H9 (cell line): Measurements from ENCODE around the gene MBLAC1. TPM values are rescaled to one million over a fixed set of nuclear protein-coding genes. Genes with fewer than 3 reads are reported as not detected.
A peak's percentile ranks its signal among the peaks of the same experiment; 100 is the strongest.

Experiments
- DNase-seq: peaks from one replicate; pipeline ENCODE4 v3.0.0-alpha.2; 2017
- H2AFZ ChIP-seq: one replicate; pipeline ENCODE4 v1.6.1; 2013; ENCODE audit warnings: mild to moderate bottlenecking, low read length, control low read depth, moderate library complexity
- H2AK5ac ChIP-seq: 2 replicates; pipeline ENCODE4 v1.6.1; 2013; ENCODE audit warnings: low read length, control low read depth, mixed read lengths; ENCODE audit not compliant: insufficient read length
- H2BK120ac ChIP-seq: one replicate; pipeline ENCODE4 v1.6.1; 2013; ENCODE audit warnings: low read depth, mild to moderate bottlenecking, low read length, control low read depth, inconsistent platforms; ENCODE audit not compliant: poor library complexity, severe bottlenecking
- H2BK12ac ChIP-seq: 2 replicates; pipeline ENCODE4 v1.6.1; 2013; ENCODE audit warnings: low read length, control low read depth, mixed read lengths, low read depth; ENCODE audit not compliant: insufficient read length
- H2BK15ac ChIP-seq: 2 replicates; pipeline ENCODE4 v1.6.1; 2013; ENCODE audit warnings: low read depth, low read length, control low read depth
- H2BK20ac ChIP-seq: one replicate; pipeline ENCODE4 v1.6.1; 2013; ENCODE audit warnings: low read depth, mild to moderate bottlenecking, low read length, control low read depth, inconsistent platforms; ENCODE audit not compliant: poor library complexity, severe bottlenecking
- H2BK5ac ChIP-seq: 2 replicates; pipeline ENCODE4 v1.6.1; 2013; ENCODE audit warnings: low read length, control low read depth, mixed read lengths; ENCODE audit not compliant: insufficient read length
- H3K14ac ChIP-seq: 2 replicates; pipeline ENCODE4 v1.6.1; 2013; ENCODE audit warnings: low read length, control low read depth; ENCODE audit not compliant: insufficient read depth
- H3K18ac ChIP-seq: 2 replicates; pipeline ENCODE4 v1.6.1; 2013; ENCODE audit warnings: low read depth, mild to moderate bottlenecking, mixed read lengths, low read length, control low read depth; ENCODE audit not compliant: insufficient read length
- H3K23ac ChIP-seq: 2 replicates; pipeline ENCODE4 v1.6.1; 2013; ENCODE audit warnings: low read length, control low read depth, mixed read lengths, low read depth; ENCODE audit not compliant: insufficient read length
- H3K23me2 ChIP-seq: 2 replicates; pipeline ENCODE4 v1.6.1; 2013; ENCODE audit warnings: low read depth, mild to moderate bottlenecking, mixed read lengths, low read length, control low read depth; ENCODE audit not compliant: insufficient read length, poor library complexity, severe bottlenecking
- H3K27ac ChIP-seq: 2 replicates; pipeline ENCODE4 v1.5.1; 2013; ENCODE audit warnings: low read length, control low read depth, mixed read lengths, low read depth; ENCODE audit not compliant: insufficient read length
- H3K27me3 ChIP-seq: 2 replicates; pipeline ENCODE4 v1.6.1; 2013; ENCODE audit warnings: low read length, control low read depth, inconsistent platforms; ENCODE audit not compliant: insufficient read depth
- H3K4ac ChIP-seq: 2 replicates; pipeline ENCODE4 v1.6.1; 2013; ENCODE audit warnings: low read depth, mild to moderate bottlenecking, control low read depth, inconsistent platforms, low read length, moderate library complexity
- H3K4me1 ChIP-seq: 2 replicates; pipeline ENCODE4 v1.6.1; 2013; ENCODE audit warnings: low read length, control low read depth, inconsistent platforms; ENCODE audit not compliant: insufficient read depth
- H3K4me2 ChIP-seq: 2 replicates; pipeline ENCODE4 v1.6.1; 2013; ENCODE audit warnings: low read length, control low read depth, mixed read lengths; ENCODE audit not compliant: insufficient read length, insufficient read depth
- H3K56ac ChIP-seq: 2 replicates; pipeline ENCODE4 v1.6.1; 2013; ENCODE audit warnings: low read depth, mild to moderate bottlenecking, mixed read lengths, low read length, control low read depth; ENCODE audit not compliant: insufficient read length
- H3K79me1 ChIP-seq: 2 replicates; pipeline ENCODE4 v1.6.1; 2013; ENCODE audit warnings: low read depth, mild to moderate bottlenecking, moderate library complexity, low read length, control low read depth, inconsistent platforms; ENCODE audit not compliant: insufficient read depth, poor library complexity, severe bottlenecking
- H3K79me2 ChIP-seq: 2 replicates; pipeline ENCODE4 v1.6.1; 2013; ENCODE audit warnings: low read length, control low read depth, inconsistent platforms; ENCODE audit not compliant: insufficient read depth
- H3K9ac ChIP-seq: 2 replicates; pipeline ENCODE4 v1.6.1; 2013; ENCODE audit warnings: low read length, control low read depth, mixed read lengths; ENCODE audit not compliant: insufficient read length; ENCODE audit errors: extremely low read depth
- H3K9me3 ChIP-seq: one replicate; pipeline ENCODE4 v1.6.1; 2013; ENCODE audit warnings: low read depth, low read length, inconsistent platforms; ENCODE audit not compliant: control insufficient read depth
- H3T11ph ChIP-seq: one replicate; pipeline ENCODE4 v1.6.1; 2013; ENCODE audit warnings: mild to moderate bottlenecking, low read length, control low read depth, inconsistent platforms
- H4K20me1 ChIP-seq: one replicate; pipeline ENCODE4 v1.6.1; 2013; ENCODE audit not compliant: control insufficient read depth, insufficient read length, insufficient read depth
- H4K5ac ChIP-seq: 2 replicates; pipeline ENCODE4 v1.6.1; 2013; ENCODE audit warnings: low read depth, mild to moderate bottlenecking, mixed read lengths, low read length, control low read depth; ENCODE audit not compliant: insufficient read length
- H4K8ac ChIP-seq: replicated peaks from 2 replicates; pipeline ENCODE4 v1.6.1; 2013; ENCODE audit warnings: low read length, control low read depth, mixed read lengths, low read depth; ENCODE audit not compliant: insufficient read length
- H4K91ac ChIP-seq: 2 replicates; pipeline ENCODE4 v1.6.1; 2013; ENCODE audit warnings: low read depth, mild to moderate bottlenecking, moderate library complexity, mixed read lengths, low read length, control low read depth; ENCODE audit not compliant: insufficient read length
- H3K27ac Mint-ChIP-seq, 3 experiments: 2 replicates in 2 of 3; 3 replicates in 1 of 3; pipeline ENCODE4 v1.8.0; 2020 to 2021; ENCODE audit warnings: mixed read lengths in 3 of 3, mild to moderate bottlenecking in 1 of 3, moderate library complexity in 1 of 3
- H3K27me3 Mint-ChIP-seq: 2 replicates; pipeline ENCODE4 v1.8.0; 2021; ENCODE audit warnings: low read depth, mild to moderate bottlenecking, moderate library complexity, mixed read lengths
- H3K36me3 Mint-ChIP-seq, 3 experiments: 2 replicates in 2 of 3; 3 replicates in 1 of 3; pipeline ENCODE4 v1.8.0; 2020 to 2021; ENCODE audit warnings: low read depth in 3 of 3, mixed read lengths in 3 of 3; ENCODE audit not compliant: insufficient read depth in 1 of 3
- H3K4me1 Mint-ChIP-seq, 2 experiments: 2 replicates each; pipeline ENCODE4 v1.8.0; 2020; ENCODE audit warnings: mixed read lengths in 2 of 2
- H3K4me3 Mint-ChIP-seq, 2 experiments: 2 replicates in 1 of 2; 3 replicates in 1 of 2; pipeline ENCODE4 v1.8.0; 2020 to 2021; ENCODE audit warnings: mild to moderate bottlenecking in 2 of 2, mixed read lengths in 2 of 2, moderate library complexity in 1 of 2
- H3K9me3 Mint-ChIP-seq, 2 experiments: 2 replicates in 1 of 2; 3 replicates in 1 of 2; pipeline ENCODE4 v1.8.0; 2020; ENCODE audit warnings: mild to moderate bottlenecking in 2 of 2, mixed read lengths in 2 of 2, moderate library complexity in 1 of 2
- CTCF ChIP-seq: fragments of 200-600 bp; sonication (generic); conservative IDR thresholded peaks from 3 replicates; pipeline ENCODE4 v1.8.0; 2021; ENCODE audit warnings: antibody characterized with exemption, mild to moderate bottlenecking
- WGBS: extraction: QIAGEN DNeasy Blood & Tissue Kit; methylation state at CpG from one replicate; pipeline ENCODE4 v1.1.7; 2013; ENCODE audit warnings: missing lambda C conversion rate, low lambda C conversion rate, mixed read lengths; ENCODE audit not compliant: insufficient read length; ENCODE audit errors: extremely low coverage; 5-methylcytosine and 5-hydroxymethylcytosine counted together
- total RNA-seq: library from RNA; stranded (reverse); gene quantifications from 2 replicates; pipeline ENCODE4 v1.2.1, GENCODE V29; 2021

Gene MBLAC1
- total RNA-seq, 1 experiment from 2014 or later, result 1.9 TPM

- Histone ChIP-seq H2BK5ac (no peak overlapping the region), H3K23ac (no peak overlapping the region), H3K56ac (no peak overlapping the region), H4K91ac (peak overlapping the region; percentile 94), H3K9ac (peak overlapping the region; percentile 98), H3K79me2 (peaks cover 32% of the 10 kb centered on the region), H4K20me1 (no peaks in the 10 kb centered on the region), H3K18ac (peak overlapping the region; percentile 78), H3K79me1 (no peaks in the 10 kb centered on the region), H3K4me1 (peaks cover 3% of the 10 kb centered on the region; the same call in 1 of the 2 replicates), H3K27ac (no peak overlapping the region), H2AFZ (no peak overlapping the region), H2BK15ac (no peak overlapping the region), H3K27me3 (no peaks in the 10 kb centered on the region), H3K4ac (no peak overlapping the region; the same call in 1 of the 2 replicates), H3K23me2 (peaks cover 6% of the 10 kb centered on the region), H2BK12ac (no peak overlapping the region), H4K8ac (no peak overlapping the region), H3K9me3 (no peaks in the 10 kb centered on the region), H4K5ac (peak overlapping the region; percentile 43), H3K4me2 (peak overlapping the region; percentile 97), H2BK120ac (peak overlapping the region; percentile 86), H3T11ph (peak overlapping the region; percentile 25), H2AK5ac (no peak overlapping the region), H3K14ac (peak overlapping the region; percentile 86), H2BK20ac (no peak overlapping the region)
- TF ChIP-seq CTCF, result no peak
- no CpG with 5 or more reads among the region's 34 CpGs for WGBS
- Mint-ChIP-seq H3K4me3 (peak overlapping the region; percentile 91 to 98), H3K27me3 (no peaks in the 10 kb centered on the region; the same call in 1 of the 2 replicates), H3K9me3 (peaks cover 10 to 37% of the 10 kb centered on the region in 2 experiments), H3K4me1 (peaks cover 12 to 27% of the 10 kb centered on the region in 2 experiments), H3K27ac (peak overlapping the region; percentile 60 to 98 (median 93); a peak in 6 of 7 replicates), H3K36me3 (peaks cover 46 to 48% (median 47%) of the 10 kb centered on the region in 3 experiments)
- no peak for DNase-seq
Measured at GRCh38 chr7:100080907-100081534, 45.7 kb upstream of the MBLAC1 start.
